K562 (cell line): Measurements from ENCODE around the gene OBSCN. TPM values are rescaled to one million over a fixed set of nuclear protein-coding genes. Genes with fewer than 3 reads are reported as not detected.
A peak's percentile ranks its signal among the peaks of the same experiment; 100 is the strongest.

ENCODE experiments used
- CBFA2T3 ChIP-seq: fragments of 450-650 bp; IDR thresholded peaks from 2 replicates; pipeline ENCODE4 v1.6.1; 2017
- ETS1 ChIP-seq: conservative IDR thresholded peaks from 2 replicates; pipeline ENCODE4 v1.6.1; 2011; ENCODE audit warnings: low read depth, mild to moderate bottlenecking, low read length; ENCODE audit not compliant: control insufficient read depth
- KAT8 ChIP-seq: fragments of 450-650 bp; IDR thresholded peaks from 2 replicates; pipeline ENCODE4 v1.6.1; 2016; ENCODE audit warnings: low read depth, mild to moderate bottlenecking
- KLF16 ChIP-seq: IDR thresholded peaks from 2 replicates; pipeline ENCODE4 v1.6.1; 2016; ENCODE audit warnings: antibody characterized with exemption
- LEF1 ChIP-seq: fragments of 450-650 bp; IDR thresholded peaks from 2 replicates; pipeline ENCODE4 v1.6.1; 2016; ENCODE audit warnings: mild to moderate bottlenecking
- NFATC3 ChIP-seq: fragments of 450-650 bp; IDR thresholded peaks from 2 replicates; pipeline ENCODE4 v1.6.1; 2017; ENCODE audit warnings: mild to moderate bottlenecking
- NFIC ChIP-seq: fragments of 450-650 bp; IDR thresholded peaks from 2 replicates; pipeline ENCODE4 v1.6.1; 2017; ENCODE audit warnings: mild to moderate bottlenecking, inconsistent platforms
- NONO ChIP-seq, 2 experiments: fragments of 200-400 bp in 1 of 2; fragments of 450-650 bp in 1 of 2; formaldehyde crosslinking in 1 of 2; IDR thresholded peaks; 2 replicates each; pipeline ENCODE4 v1.6.1; 2017; ENCODE audit warnings: low read depth in 2 of 2, mild to moderate bottlenecking in 2 of 2, moderate library complexity in 2 of 2, low read length in 1 of 2
- PHB2 ChIP-seq: fragments of 450-650 bp; IDR thresholded peaks from 2 replicates; pipeline ENCODE4 v1.6.1; 2017; ENCODE audit warnings: low read depth
- POLR2AphosphoS5 ChIP-seq: IDR thresholded peaks from 2 replicates; pipeline ENCODE4 v1.6.1; 2011; ENCODE audit warnings: mild to moderate bottlenecking, low read depth, low read length, moderate library complexity; ENCODE audit not compliant: control insufficient read depth, insufficient read depth
- TBP ChIP-seq: optimal IDR thresholded peaks from 2 replicates; pipeline ENCODE3; 2011; ENCODE audit warnings: low read depth, low read length, improper control_type of control experiment
- ZKSCAN1 ChIP-seq: fragments of 150-350 bp; IDR thresholded peaks from 2 replicates; pipeline ENCODE4 v1.6.1; 2016; ENCODE audit warnings: low read depth, low read length
- ZMIZ1 ChIP-seq, 2 experiments: fragments of 150-350 bp in 1 of 2; IDR thresholded peaks; 2 replicates each; pipeline ENCODE4 v1.6.1; 2012 to 2016; ENCODE audit warnings: low read depth in 2 of 2, low read length in 2 of 2, mild to moderate bottlenecking in 1 of 2, moderate library complexity in 1 of 2
- ZNF584 ChIP-seq: fragments of 200-800 bp; sonication (Bioruptor generic); IDR thresholded peaks from 2 replicates; pipeline ENCODE4 v1.6.1; 2016; ENCODE audit warnings: low read depth, mild to moderate bottlenecking, missing genetic modification characterization, missing compliant biosample characterization
- ZNF668 ChIP-seq: fragments of 250-450 bp; sonication (Bioruptor Pico); IDR thresholded peaks from 2 replicates; pipeline ENCODE4 v1.8.0; 2022; ENCODE audit warnings: mild to moderate bottlenecking, inconsistent platforms
- ZNF785 ChIP-seq: fragments of 250-450 bp; sonication (Bioruptor Pico); IDR thresholded peaks from 2 replicates; pipeline ENCODE4 v1.4.0; 2020; ENCODE audit warnings: mild to moderate bottlenecking
- polyA plus RNA-seq, 8 experiments: library from polyadenylated mRNA; depleted of rRNA in 4 of 8; stranded (reverse) in 5 of 8; unstranded in 3 of 8; fragments of >200 nt; fragmentation: Nextera tagmentation in 2 of 8; fragmentation: Illumina TruSeq in 1 of 8; extraction: Ambion mirVana in 2 of 8; extraction: Trizol in 1 of 8; gene quantifications; 2 replicates each; pipeline versions ENCODE4 v1.2.1 to v1.2.3, GENCODE V29; 2011 to 2014; ENCODE audit warnings: inconsistent platforms in 1 of 8, missing spikeins in 1 of 8
- total RNA-seq, 7 experiments: library from RNA; depleted of rRNA in 6 of 7; stranded (reverse); fragments of >200 nt in 6 of 7; fragmentation: Illumina TruSeq in 2 of 7; extraction: Trizol in 2 of 7; gene quantifications; 2 replicates each; pipeline versions ENCODE4 v1.2.1 to v1.2.3, GENCODE V29; 2011 to 2021; ENCODE audit warnings: low replicate concordance in 1 of 7
- TF ChIP-seq, protein P1 (sequence below): fragments of 450-650 bp; IDR thresholded peaks from 2 replicates; pipeline ENCODE4 v1.6.1; 2016
- TF ChIP-seq, protein P2 (sequence below): sonication (generic); formaldehyde crosslinking; IDR thresholded peaks from 2 replicates; pipeline ENCODE4 v1.8.1; 2023; ENCODE audit warnings: mild to moderate bottlenecking, missing genetic modification reagents

OBSCN gene
- total and polyA plus RNA-seq, 9 of the 15 experiments (the other 6 are each of a cell fraction or from before 2014, with no cell fraction given) = 0.18 to 19.7 (median 3.6) TPM

DNA sequence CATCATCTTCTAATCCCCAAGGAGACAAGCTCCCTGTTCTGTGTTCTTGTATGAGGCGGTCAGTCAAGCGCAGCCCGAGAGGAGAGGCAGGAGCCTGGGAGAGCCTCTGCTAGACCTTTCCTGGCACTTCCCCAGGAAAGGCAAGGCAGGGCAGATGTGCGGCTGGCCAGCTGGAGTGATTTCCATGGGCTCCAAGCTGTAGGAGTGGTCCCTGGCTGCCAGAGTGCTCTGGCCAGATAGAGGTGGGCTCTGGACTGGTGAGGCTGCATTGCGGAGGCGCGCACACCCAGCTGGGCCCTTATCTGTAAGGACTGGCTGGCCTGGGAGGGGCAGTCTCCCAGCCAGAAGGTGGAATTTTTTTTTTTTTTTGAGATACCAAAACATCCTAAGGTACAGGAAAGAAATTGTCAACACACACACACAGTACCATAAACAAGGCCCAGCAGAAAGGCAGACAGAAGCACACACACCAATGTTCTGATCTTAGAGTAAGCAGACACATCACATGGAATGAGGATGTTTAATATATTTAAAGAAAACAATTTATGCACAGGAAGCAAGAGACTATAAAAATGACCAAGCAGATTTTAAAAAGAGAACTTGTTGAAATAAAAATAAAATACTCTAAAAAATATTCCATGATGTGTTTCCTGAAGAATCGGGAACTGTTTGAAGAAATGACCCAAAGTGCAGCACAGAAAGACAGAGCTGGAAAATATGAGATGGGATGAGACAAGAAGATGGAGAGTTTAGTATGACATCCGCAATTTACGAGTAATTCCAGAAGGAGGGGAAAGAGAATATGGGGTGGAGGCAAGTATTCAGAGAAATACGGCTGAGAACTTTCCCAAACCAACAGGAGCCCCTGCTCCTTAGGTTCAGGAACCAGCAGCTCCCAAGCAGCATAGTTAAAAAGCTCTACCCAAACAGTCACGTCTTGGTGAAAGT, 28.8 kb upstream of the OBSCN start (continued):
- TF ChIP-seq ZMIZ1 (IDR thresholded peaks at IDR 0.05; ENCODE audit: low read depth in 2 of 2, low read length in 2 of 2) (peak in 1 of 2 experiments; percentile 89; a peak in 2 of 4 replicates), ZNF584 (CRISPR knock-in tag) (no peak), NONO (IDR thresholded peaks at IDR 0.05; ENCODE audit: low read depth in 2 of 2, low read length in 1 of 2) (peak in 1 of 2 experiments; percentile 46; a peak in 1 of 4 replicates), LEF1 (peak; percentile 39; the same call in 1 of the 2 replicates), KAT8 (no peak), ZNF668 (CRISPR knock-in tag) (no peak), CBFA2T3 (peak; percentile 99), TBP (peak; percentile 3), POLR2AphosphoS5 (peak; percentile 96), PHB2 (peak; percentile 83), NFIC (peak; percentile 94), NFATC3 (peak; percentile 23; the same call in 1 of the 2 replicates), ZKSCAN1 (peak; percentile 42; the same call in 1 of the 2 replicates), ETS1 (peak; percentile 88), ZNF785 (CRISPR knock-in tag) (no peak), KLF16 (peak; percentile 91)
- TF ChIP-seq, protein P1, sequence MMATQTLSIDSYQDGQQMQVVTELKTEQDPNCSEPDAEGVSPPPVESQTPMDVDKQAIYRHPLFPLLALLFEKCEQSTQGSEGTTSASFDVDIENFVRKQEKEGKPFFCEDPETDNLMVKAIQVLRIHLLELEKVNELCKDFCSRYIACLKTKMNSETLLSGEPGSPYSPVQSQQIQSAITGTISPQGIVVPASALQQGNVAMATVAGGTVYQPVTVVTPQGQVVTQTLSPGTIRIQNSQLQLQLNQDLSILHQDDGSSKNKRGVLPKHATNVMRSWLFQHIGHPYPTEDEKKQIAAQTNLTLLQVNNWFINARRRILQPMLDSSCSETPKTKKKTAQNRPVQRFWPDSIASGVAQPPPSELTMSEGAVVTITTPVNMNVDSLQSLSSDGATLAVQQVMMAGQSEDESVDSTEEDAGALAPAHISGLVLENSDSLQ = peak; percentile 25; the same call in 1 of the 2 replicates
- TF ChIP-seq, protein P2, sequence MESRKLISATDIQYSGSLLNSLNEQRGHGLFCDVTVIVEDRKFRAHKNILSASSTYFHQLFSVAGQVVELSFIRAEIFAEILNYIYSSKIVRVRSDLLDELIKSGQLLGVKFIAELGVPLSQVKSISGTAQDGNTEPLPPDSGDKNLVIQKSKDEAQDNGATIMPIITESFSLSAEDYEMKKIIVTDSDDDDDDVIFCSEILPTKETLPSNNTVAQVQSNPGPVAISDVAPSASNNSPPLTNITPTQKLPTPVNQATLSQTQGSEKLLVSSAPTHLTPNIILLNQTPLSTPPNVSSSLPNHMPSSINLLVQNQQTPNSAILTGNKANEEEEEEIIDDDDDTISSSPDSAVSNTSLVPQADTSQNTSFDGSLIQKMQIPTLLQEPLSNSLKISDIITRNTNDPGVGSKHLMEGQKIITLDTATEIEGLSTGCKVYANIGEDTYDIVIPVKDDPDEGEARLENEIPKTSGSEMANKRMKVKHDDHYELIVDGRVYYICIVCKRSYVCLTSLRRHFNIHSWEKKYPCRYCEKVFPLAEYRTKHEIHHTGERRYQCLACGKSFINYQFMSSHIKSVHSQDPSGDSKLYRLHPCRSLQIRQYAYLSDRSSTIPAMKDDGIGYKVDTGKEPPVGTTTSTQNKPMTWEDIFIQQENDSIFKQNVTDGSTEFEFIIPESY (CRISPR knock-in tag) = no peak
